Neural cell (in vitro differentiated cells): ENCODE measurements around the gene AFF3. TPM values are rescaled to one million over a fixed set of nuclear protein-coding genes. Genes with fewer than 3 reads are reported as not detected.
"Not testable (repeated sequence)": the region's sequence is repeated elsewhere in the genome, so short reads cannot be mapped to it uniquely, and the experiment has no call there.

Experiments
- H2AFZ ChIP-seq: fragments of 200-600, 300-800 bp; sonication (generic), shearing (Covaris generic); 2 replicates; pipeline ENCODE4 v1.6.0; 2014; ENCODE audit warnings: low read depth, mild to moderate bottlenecking, antibody characterized with exemption, low read length, moderate library complexity
- H3F3A ChIP-seq: fragments of 200-600 bp; shearing (Covaris generic); 2 replicates; pipeline ENCODE4 v1.6.1; 2016; ENCODE audit warnings: mild to moderate bottlenecking, moderate library complexity, mixed read lengths, antibody characterized with exemption, low read length; ENCODE audit not compliant: insufficient read depth, poor library complexity, severe bottlenecking
- H3K27ac ChIP-seq: fragments of 200-600, 300-800 bp; sonication (generic), shearing (Covaris generic); 2 replicates; pipeline ENCODE4 v1.5.1; 2014; ENCODE audit warnings: mild to moderate bottlenecking, low read length, moderate library complexity
- H3K27me3 ChIP-seq: fragments of 300-800, 200-600 bp; sonication (generic), shearing (Covaris generic); 2 replicates; pipeline ENCODE4 v1.6.0; 2014; ENCODE audit warnings: mild to moderate bottlenecking, low read depth, low read length, moderate library complexity; ENCODE audit not compliant: insufficient read depth
- H3K36me3 ChIP-seq: fragments of 300-800, 200-600 bp; sonication (generic), shearing (Covaris generic); 2 replicates; pipeline ENCODE4 v1.5.1; 2014; ENCODE audit warnings: mild to moderate bottlenecking, antibody characterized with exemption, low read length, moderate library complexity; ENCODE audit not compliant: insufficient read depth
- H3K4me2 ChIP-seq: fragments of 300-800, 200-600 bp; sonication (generic), shearing (Covaris generic); 2 replicates; pipeline ENCODE4 v1.6.0; 2014; ENCODE audit warnings: mild to moderate bottlenecking, low read length
- H3K4me3 ChIP-seq: fragments of 300-800, 200-600 bp; sonication (generic), shearing (Covaris generic); 2 replicates; pipeline ENCODE4 v1.5.1; 2014; ENCODE audit warnings: mild to moderate bottlenecking, low read length, moderate library complexity
- H3K79me2 ChIP-seq: fragments of 200-600 bp; shearing (Covaris generic); replicated peaks from 2 replicates; pipeline ENCODE4 v1.6.0; 2014; ENCODE audit warnings: mild to moderate bottlenecking, low read length, moderate library complexity; ENCODE audit not compliant: insufficient read depth
- H3K9ac ChIP-seq: fragments of 300-800, 200-600 bp; sonication (generic), shearing (Covaris generic); 2 replicates; pipeline ENCODE4 v1.6.1; 2016; ENCODE audit warnings: mild to moderate bottlenecking, low read length, mixed read lengths
- H3K9me2 ChIP-seq: fragments of 200-600 bp; shearing (Covaris generic); 2 replicates; pipeline ENCODE4 v1.6.1; 2016; ENCODE audit warnings: mild to moderate bottlenecking, low read length, mixed read lengths; ENCODE audit not compliant: insufficient read depth
- H3K9me3 ChIP-seq: fragments of 200-600, 300-800 bp; sonication (generic), shearing (Covaris generic); 2 replicates; pipeline ENCODE4 v1.6.1; 2016; ENCODE audit warnings: mild to moderate bottlenecking, mixed run types, low read length, moderate library complexity, mixed read lengths
- H4K20me1 ChIP-seq: fragments of 200-600 bp; shearing (Covaris generic); 2 replicates; pipeline ENCODE4 v1.6.1; 2016; ENCODE audit warnings: mild to moderate bottlenecking, mixed run types; ENCODE audit not compliant: insufficient read depth
- EP300 ChIP-seq: fragments of 450-650 bp; conservative IDR thresholded peaks from 2 replicates; pipeline ENCODE4 v1.6.1; 2014; ENCODE audit warnings: antibody characterized with exemption, mild to moderate bottlenecking, moderate library complexity; ENCODE audit not compliant: poor library complexity, severe bottlenecking
- EZH2 ChIP-seq: fragments of 200-600, 300-800 bp; shearing (Covaris generic), sonication (generic); IDR thresholded peaks from 2 replicates; pipeline ENCODE4 v1.6.1; 2014; ENCODE audit warnings: antibody characterized with exemption, low read length, borderline replicate concordance, mild to moderate bottlenecking; ENCODE audit not compliant: insufficient read depth, poor library complexity, severe bottlenecking
- MXI1 ChIP-seq: fragments of 450-650 bp; conservative IDR thresholded peaks from 2 replicates; pipeline ENCODE4 v1.6.1; 2014; ENCODE audit warnings: antibody characterized with exemption, mild to moderate bottlenecking; ENCODE audit not compliant: poor library complexity, severe bottlenecking
- POLR2AphosphoS5 ChIP-seq: IDR thresholded peaks from 2 replicates; pipeline ENCODE4 v1.6.1; 2012
- RAD21 ChIP-seq: fragments of 450-650 bp; conservative IDR thresholded peaks from 2 replicates; pipeline ENCODE4 v1.6.1; 2014; ENCODE audit warnings: antibody characterized with exemption, mild to moderate bottlenecking, moderate library complexity
- SMC3 ChIP-seq: fragments of 450-650 bp; conservative IDR thresholded peaks from 2 replicates; pipeline ENCODE4 v1.6.1; 2014; ENCODE audit warnings: antibody characterized with exemption, mild to moderate bottlenecking, moderate library complexity; ENCODE audit not compliant: poor library complexity
- TAF1 ChIP-seq: IDR thresholded peaks from 2 replicates; pipeline ENCODE4 v1.6.1; 2012; ENCODE audit warnings: low read depth
- polyA plus RNA-seq: library from polyadenylated mRNA; depleted of rRNA; stranded (reverse); fragments of >200 nt; gene quantifications from 2 replicates; pipeline ENCODE4 v1.2.3, GENCODE V29; 2014
- TF ChIP-seq, protein P1 (sequence below): fragments of 450-650 bp; IDR thresholded peaks from 2 replicates; pipeline ENCODE4 v1.5.1; 2014; ENCODE audit warnings: antibody characterized with exemption, mild to moderate bottlenecking, moderate library complexity; ENCODE audit not compliant: poor library complexity, severe bottlenecking
- TF ChIP-seq, protein P2 (sequence below): IDR thresholded peaks from 2 replicates; pipeline ENCODE4 v1.6.1; 2012; ENCODE audit warnings: borderline replicate concordance

AFF3 gene
- polyA plus RNA-seq, 1 donor from 2014 or later, result 5.1 TPM

DNA sequence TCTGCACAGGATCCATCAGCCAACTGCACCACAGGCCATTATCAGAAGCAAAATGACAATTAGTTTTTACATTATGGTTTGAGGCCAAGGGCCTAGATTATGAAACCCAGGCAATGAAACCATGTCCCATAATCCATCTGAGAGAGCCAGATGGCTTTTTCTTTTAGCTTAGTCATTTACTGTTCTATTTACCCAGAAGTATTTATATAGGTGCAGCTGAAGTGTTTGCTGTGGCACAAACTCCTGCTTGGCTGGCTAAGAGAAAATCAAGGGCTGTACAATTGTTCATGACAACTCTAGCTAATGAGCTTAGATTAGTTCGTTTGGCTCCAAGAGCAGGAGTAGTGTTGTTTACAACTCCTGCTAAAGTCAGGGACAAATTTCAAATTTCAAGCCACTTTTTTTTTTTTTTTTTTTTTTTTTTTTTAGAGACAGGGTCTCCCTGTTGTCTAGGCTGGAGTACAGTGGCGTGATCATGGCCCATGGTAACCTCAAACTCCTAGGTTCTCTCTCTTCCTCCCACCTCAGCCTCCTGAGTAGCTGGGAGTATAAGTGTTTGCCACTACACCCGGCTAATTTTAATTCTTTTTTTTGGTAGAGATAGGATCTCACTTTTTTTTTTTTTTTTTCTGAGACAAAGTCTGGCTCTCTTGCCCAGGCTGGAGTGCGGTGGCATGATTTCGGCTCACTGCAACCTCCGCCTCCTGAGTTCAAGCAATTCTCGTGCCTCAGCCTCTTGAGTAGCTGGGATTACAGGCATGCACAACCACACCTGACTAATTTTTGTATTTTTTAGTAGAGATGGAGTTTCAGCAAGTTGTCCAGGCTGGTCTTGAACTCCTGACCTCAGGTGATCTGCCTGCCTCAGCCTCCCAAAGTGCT, 634.2 kb downstream of the AFF3 start:
- Histone ChIP-seq H3K4me3 (no peak overlapping the region), H3F3A (no peaks in the 10 kb centered on the region), H3K27me3 (no peaks in the 10 kb centered on the region), H4K20me1 (no peaks in the 10 kb centered on the region), H3K9me2 (no peaks in the 10 kb centered on the region), H3K36me3 (no peaks in the 10 kb centered on the region), H3K4me2 (no peak overlapping the region), H3K79me2 (no peaks in the 10 kb centered on the region), H3K27ac (no peak overlapping the region), H2AFZ (no peak overlapping the region), H3K9ac (no peak overlapping the region), H3K9me3 (no peaks in the 10 kb centered on the region)
- TF ChIP-seq RAD21 (no peak), EP300 (no peak), POLR2AphosphoS5 (no peak), TAF1 (no peak), MXI1 (no peak), EZH2 (no peak), SMC3 (no peak)
- TF ChIP-seq, protein P1, sequence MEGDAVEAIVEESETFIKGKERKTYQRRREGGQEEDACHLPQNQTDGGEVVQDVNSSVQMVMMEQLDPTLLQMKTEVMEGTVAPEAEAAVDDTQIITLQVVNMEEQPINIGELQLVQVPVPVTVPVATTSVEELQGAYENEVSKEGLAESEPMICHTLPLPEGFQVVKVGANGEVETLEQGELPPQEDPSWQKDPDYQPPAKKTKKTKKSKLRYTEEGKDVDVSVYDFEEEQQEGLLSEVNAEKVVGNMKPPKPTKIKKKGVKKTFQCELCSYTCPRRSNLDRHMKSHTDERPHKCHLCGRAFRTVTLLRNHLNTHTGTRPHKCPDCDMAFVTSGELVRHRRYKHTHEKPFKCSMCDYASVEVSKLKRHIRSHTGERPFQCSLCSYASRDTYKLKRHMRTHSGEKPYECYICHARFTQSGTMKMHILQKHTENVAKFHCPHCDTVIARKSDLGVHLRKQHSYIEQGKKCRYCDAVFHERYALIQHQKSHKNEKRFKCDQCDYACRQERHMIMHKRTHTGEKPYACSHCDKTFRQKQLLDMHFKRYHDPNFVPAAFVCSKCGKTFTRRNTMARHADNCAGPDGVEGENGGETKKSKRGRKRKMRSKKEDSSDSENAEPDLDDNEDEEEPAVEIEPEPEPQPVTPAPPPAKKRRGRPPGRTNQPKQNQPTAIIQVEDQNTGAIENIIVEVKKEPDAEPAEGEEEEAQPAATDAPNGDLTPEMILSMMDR, result no peak
- TF ChIP-seq, protein P2, sequence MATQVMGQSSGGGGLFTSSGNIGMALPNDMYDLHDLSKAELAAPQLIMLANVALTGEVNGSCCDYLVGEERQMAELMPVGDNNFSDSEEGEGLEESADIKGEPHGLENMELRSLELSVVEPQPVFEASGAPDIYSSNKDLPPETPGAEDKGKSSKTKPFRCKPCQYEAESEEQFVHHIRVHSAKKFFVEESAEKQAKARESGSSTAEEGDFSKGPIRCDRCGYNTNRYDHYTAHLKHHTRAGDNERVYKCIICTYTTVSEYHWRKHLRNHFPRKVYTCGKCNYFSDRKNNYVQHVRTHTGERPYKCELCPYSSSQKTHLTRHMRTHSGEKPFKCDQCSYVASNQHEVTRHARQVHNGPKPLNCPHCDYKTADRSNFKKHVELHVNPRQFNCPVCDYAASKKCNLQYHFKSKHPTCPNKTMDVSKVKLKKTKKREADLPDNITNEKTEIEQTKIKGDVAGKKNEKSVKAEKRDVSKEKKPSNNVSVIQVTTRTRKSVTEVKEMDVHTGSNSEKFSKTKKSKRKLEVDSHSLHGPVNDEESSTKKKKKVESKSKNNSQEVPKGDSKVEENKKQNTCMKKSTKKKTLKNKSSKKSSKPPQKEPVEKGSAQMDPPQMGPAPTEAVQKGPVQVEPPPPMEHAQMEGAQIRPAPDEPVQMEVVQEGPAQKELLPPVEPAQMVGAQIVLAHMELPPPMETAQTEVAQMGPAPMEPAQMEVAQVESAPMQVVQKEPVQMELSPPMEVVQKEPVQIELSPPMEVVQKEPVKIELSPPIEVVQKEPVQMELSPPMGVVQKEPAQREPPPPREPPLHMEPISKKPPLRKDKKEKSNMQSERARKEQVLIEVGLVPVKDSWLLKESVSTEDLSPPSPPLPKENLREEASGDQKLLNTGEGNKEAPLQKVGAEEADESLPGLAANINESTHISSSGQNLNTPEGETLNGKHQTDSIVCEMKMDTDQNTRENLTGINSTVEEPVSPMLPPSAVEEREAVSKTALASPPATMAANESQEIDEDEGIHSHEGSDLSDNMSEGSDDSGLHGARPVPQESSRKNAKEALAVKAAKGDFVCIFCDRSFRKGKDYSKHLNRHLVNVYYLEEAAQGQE, result no peak

DNA sequence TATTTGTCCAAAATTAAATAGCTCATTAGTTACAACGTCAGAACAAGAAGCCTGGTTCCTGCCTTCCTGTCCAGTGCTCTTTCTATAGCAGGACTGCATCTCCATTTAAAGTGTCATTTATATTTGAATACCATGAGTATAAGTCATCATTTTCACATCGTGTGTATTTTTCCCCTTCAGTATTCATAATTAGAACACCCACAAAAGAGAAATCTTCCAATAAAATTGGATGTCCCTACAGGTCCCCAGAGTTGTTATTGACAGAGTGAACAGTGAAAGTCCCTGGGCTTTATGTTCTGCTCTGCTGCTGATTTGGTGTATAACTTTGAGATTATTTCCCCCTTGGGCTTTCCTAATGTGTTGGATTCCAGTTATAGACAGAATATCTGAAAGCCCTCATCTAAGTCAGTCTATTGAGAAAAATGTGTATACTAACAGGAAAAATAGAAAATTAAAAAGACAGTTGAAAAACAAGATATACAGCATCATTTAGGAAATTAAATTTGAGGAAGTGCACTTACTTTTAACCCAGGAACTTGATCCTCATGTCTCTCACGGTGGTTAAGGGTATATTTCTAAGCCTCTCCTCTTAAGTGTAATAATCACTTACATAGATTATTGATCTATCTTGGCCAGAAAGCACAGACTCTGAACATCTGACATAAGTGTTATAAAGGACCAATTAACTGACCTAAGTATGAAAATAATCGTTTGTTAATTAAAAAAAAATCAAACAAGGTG, 637.4 kb downstream of the AFF3 start:
- Histone ChIP-seq H3K9me3 (no peaks in the 10 kb centered on the region), H3K36me3 (no peaks in the 10 kb centered on the region), H3K9me2 (no peaks in the 10 kb centered on the region), H3F3A (no peaks in the 10 kb centered on the region), H3K79me2 (no peaks in the 10 kb centered on the region), H3K4me2 (no peak overlapping the region), H3K4me3 (no peak overlapping the region), H2AFZ (no peak overlapping the region), H3K9ac (no peak overlapping the region), H3K27me3 (no peaks in the 10 kb centered on the region), H4K20me1 (no peaks in the 10 kb centered on the region), H3K27ac (no peak overlapping the region)
- TF ChIP-seq POLR2AphosphoS5 (no peak), SMC3 (no peak), MXI1 (no peak), TAF1 (no peak), EP300 (no peak), RAD21 (no peak)
- TF ChIP-seq, protein P2, result no peak

DNA sequence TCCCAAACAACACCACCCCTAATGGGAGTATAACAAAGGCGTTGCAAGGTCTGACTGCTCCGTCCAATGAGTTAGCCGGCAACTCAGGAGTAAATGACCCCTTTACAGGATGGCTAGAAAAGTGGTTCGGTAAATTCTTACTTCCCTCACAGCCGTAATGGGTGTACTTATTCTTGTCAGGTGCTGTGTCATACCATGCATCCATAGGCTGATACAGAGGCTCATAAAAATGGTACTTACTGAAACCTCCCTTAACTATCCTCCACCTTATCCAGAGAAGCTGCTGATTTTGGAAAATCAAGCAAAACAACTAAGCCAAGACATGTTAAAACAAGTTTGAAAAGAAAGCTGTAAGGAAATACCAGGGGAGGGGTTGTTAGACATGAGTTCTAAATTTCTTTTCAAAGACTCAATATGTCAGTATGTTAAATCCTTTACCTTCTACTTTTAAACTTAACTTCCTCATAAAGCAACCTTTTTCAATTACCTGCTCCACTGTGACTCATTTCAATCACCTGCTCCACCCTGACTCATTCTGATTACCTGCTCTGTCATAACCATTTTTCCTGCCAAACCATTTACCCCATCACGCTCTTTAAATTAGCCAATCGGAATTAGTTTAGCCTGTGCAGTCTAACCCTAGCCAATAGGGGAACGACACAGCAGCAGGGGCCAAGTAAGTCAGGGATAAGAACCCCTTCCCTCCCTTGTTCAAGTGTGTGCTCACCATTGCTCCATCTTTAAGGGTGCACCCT, 638.6 kb downstream of the AFF3 start:
- H3K9me2 ChIP-seq, H3K27me3 ChIP-seq, H4K20me1 ChIP-seq, H3K9ac ChIP-seq, H2AFZ ChIP-seq, H3K79me2 ChIP-seq, H3K9me3 ChIP-seq, H3K36me3 ChIP-seq, H3K27ac ChIP-seq, H3K4me3 ChIP-seq, H3K4me2 ChIP-seq, H3F3A ChIP-seq: not testable (repeated sequence)
